HS-5 (cell line): ENCODE data around the gene REXO1.

Experiments
- DNase-seq: peaks from one replicate; pipeline ENCODE4 v3.0.0-alpha.2; 2012; ENCODE audit warnings: low read depth

REXO1 gene

GRCh38 chr19:1828279-1829238, 19.7 kb downstream of the REXO1 start:
- no peak for DNase-seq

DNA sequence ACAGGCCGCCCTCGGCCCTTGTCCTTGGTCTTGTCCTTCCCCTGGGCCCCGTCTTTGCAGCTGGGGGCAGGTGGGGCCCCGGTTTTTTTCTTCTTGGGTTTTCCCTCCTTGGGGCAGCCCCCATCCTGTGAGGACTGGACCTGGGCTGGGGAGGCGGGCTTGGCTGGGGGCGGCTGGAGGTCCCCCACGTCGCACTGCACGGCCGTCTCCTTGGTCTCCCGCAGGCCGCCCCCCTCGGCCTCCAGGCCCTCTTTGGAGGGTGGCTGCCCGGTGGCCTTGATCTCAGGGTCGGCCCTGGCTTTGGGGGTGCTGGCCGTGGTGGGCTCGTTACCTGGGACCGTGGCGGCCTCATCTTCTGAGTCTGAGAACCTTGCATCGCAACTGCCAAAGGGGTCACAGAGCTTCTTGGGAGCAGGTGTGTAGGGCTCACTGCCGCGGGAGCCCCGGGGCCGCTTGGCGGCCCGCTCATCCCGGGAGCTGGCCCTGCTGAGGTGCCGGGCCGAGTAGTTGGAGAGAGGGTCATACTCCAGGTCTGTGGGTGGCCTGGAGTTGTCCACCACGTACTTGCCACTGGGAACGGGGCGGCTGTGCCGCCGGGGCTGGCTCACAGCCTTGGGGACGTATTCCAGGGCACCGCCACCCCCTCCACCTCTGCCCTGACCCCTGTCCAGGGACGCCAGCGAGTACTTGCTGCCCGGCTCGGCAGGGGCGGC, 20.6 kb downstream of the REXO1 start:
- DNase-seq, result no peak

GRCh38 chr19:1826557-1827521, 21.4 kb downstream of the REXO1 start:
- no peak for DNase-seq

DNA sequence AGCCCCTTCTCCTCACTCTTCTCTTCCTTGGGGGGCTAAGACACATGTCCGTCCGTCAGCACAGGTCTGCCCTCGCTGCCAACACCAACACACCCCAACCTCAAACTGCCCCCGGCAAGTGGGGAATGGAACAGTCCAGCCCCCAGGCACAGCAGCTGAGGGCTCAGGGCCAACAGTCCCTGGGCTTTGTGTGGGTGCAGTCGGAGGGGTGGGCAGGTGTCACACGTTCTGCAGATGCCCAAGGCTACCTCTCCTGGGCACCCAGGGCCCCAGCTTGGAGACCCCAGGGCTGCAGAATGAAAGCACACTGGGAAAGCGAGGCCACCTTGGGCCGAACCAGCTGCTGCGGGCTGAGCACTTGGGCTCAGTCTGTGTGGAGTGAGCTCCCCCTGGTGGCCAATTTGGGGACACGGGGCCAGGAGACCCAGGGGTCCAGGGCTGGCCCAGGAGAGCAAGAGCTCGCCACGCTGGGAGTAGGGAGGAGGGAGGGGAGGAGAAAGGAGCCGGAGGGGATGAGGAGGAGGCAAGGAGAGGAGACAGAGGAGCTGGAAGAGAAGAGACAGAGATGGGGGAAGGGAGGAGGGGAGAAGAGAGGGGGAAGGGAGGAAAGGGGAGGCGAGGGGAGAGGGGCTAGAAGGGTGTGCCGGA, 22.2 kb downstream of the REXO1 start:
- DNase-seq, result no peak

DNA sequence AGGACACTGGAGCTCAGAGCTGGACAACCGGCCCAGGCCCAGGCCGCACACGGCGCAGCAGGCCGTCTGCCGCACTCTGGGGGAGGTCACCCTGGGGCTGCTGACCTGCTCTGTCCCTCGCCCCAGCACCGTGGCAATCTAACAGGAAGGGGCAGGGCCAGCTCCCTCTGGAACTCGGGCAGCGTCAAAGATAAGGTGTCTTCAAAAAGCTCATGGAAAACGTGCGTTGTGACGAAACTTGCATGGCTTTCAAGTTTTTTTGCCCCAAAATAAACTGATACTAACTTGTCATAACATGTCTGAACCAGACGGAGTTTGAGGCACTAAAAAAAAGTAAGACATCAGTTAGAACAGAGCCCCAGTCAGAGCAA, 24.0 kb downstream of the REXO1 start:
- DNase-seq, result no peak

- DNase-seq, result no peak
Measured at GRCh38 chr19:1823539-1824251, 24.6 kb downstream of the REXO1 start.

DNA sequence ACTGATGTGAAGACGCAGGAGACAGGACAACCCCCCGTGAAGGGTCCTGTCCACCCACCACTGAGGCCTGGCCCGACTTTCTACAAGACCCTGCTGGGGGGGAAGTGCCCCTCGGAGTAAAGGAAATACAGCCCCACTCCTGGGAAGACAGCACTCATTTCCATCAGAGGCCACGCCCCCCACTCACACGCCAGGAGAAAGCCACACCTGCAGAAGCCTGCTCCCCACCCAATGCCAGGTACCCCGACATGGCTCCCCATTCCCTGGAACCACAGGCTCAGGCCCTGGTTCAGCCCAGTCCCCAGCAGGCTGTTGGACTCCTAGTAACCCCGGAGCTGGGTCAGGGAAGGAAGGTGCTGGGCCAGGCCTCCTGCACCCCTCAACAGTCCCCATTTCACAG, 25.3 kb downstream of the REXO1 start:
- no peak for DNase-seq

DNA sequence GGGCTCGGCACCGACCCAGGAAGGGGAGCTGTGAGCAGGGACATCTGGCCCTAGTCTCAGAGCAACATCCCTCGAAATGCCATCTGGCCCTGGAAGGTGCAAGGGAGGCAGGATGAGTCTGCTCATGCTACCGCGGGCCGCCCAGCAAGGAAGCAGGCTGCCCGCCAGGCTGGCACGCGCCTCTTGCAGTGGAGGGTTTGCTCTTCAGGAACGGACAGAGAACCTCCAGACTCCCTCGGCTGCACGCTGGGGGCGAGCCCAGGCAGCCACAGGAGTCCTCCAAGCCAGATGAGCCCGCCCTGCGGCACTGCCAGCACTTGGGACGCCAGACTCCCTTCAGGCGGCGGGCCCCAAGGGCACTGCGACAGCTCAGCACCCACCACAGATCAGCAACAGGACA, 26.1 kb downstream of the REXO1 start:
- DNase-seq, result no peak

DNA sequence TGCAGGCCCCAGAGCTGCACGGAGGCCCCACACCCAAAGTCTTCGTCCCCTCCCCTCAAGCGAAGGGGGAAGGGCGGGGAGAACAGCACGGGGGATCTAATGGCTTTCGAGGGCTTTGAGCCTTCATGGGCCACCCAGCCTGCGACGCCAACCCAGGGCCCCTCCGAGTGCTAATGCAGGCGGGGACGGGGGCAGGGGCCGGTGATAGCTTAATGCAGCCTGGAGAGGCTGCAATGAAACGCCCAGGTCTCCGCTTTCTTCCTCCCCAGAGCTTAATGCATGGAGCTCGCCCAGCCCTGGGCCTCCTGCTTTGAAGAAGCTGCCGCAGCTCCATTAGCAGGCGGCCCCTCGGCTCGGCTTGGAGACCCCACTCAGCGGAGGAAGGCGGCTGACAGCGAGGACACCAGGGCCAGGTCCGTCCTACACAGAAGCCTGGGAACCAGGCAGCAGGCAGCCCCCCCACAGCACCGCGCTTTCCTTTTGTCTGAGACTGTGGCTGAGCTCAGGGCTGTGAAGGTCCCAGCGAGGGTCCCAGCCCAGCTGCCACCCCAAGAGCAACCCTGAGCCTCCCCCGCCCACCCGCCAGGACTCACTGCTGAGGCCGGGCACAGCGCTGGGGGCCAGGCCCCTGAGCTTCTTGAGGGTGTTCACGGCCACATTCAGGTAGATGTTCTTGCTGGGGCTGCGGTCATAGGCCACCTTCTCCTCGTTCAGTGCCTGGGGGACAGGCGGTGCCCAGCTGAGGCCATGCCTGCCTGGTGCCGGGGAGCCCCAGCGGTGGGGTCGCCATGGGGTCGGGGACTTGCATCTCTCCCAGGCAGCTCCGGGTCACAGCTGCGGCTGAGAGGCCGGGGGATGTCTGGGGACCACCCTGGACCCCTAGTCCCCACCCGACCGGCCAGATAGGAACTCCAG, 28.7 kb downstream of the REXO1 start:
- no peak for DNase-seq

DNA sequence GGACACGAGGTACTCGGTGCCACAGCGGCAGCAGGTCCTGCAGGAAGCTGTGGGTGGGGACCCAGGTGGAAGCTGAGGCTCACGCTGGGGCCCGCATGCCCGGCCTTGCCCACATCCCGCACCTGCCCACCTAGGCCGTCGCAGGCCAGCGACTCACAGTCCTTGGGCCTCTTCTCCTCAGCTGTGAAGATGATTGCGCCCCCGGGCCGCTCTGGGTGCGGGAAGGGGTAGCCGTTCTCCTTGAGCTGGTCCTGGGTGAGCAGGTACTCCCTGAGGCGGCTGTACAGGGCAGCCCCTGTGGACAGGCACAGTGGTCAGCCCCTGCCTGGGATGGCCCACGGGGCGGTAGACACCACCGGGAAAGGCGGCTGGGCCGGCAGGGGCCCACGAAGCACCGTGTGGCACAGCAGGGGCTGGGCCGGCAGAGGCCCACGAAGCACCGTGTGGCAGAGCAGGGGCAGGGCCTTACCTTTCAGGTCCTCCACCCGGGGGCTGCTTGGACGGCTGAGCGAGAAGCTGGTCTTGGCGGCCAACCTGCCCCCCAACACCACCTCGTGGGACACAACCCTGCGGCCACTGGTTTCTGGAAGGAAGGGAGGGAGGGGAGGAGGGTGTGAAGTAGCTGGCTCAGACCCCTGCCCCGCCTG, 29.6 kb downstream of the REXO1 start:
- no peak for DNase-seq

- no peak for DNase-seq
Measured at GRCh38 chr19:1817553-1818179, 30.6 kb downstream of the REXO1 start.

- DNase-seq, result no peak
Measured at GRCh38 chr19:1816530-1817298, 31.6 kb downstream of the REXO1 start.

GRCh38 chr19:1815605-1816529, 32.4 kb downstream of the REXO1 start:
- no peak for DNase-seq

DNA sequence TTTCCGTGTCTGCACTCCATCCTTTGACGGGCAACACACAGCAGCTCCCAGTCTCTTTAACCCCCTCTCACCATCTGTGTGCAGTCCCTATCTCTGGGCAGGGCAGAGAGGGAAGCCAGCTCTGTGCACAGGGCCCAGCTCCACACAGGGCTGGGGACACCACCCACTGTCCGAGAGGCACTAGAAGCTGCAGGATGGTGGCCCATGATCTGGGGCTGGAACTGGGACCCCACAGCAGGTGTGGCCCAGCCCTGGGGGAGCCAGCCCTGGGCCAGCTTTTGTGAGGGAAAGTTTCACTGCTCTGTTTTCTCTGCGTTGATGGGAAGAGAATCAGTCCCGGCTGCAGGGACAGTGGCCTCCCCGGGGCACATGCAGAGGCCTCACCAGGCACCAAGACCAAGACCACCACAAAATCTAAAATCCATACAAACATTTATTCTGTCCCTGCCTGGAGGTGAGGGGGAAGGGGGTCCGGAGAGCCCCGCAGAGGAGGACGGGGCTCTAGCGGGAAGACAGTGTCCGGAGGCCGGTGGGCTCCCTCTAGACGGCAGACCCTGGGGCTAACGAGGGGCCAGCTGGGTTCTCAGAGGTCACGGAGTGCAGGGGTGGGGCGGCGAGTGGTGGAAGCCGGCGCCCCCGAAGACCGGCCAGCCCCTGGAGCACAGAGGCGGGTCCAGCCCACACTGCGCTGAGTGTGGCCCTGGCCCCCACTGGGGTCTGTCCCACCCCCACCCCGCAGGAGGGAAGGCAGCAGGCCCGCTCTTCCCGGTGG, 33.3 kb downstream of the REXO1 start:
- no peak for DNase-seq

- no peak for DNase-seq
Measured at GRCh38 chr19:1814391-1814790, 33.9 kb downstream of the REXO1 start.
